Spleen (tissue), 11 donors: Measurements from ENCODE around the gene SMARCAL1. TPM values are rescaled to one million over a fixed set of nuclear protein-coding genes. Genes with fewer than 3 reads are reported as not detected.

Experiments
- DNase-seq: peaks from one replicate; pipeline ENCODE4 v3.0.0-alpha.2; 2020
- H3K27ac ChIP-seq, 8 donors: fragments of 200-600 bp; sonication (generic) in 7 of 8; 1 replicate in 4 of 8; 2 replicates in 4 of 8; pipeline versions ENCODE4 v1.5.0 to v1.8.0; 2016 to 2021; ENCODE audit warnings: inconsistent platforms in 4 of 8, mild to moderate bottlenecking in 4 of 8, moderate library complexity in 1 of 8
- H3K27me3 ChIP-seq, 7 donors: fragments of 200-600 bp; sonication (generic) in 6 of 7; replicated peaks in 1 of 7; 1 replicate in 4 of 7; 2 replicates in 3 of 7; pipeline versions ENCODE4 v1.5.0 to v1.8.0; 2016 to 2021; ENCODE audit warnings: inconsistent platforms in 3 of 7, mild to moderate bottlenecking in 1 of 7
- H3K36me3 ChIP-seq, 6 donors: fragments of 200-600 bp; sonication (generic) in 5 of 6; 1 replicate in 4 of 6; 2 replicates in 2 of 6; pipeline versions ENCODE4 v1.5.0 to v1.8.0; 2016 to 2021; ENCODE audit warnings: inconsistent platforms in 2 of 6
- H3K4me1 ChIP-seq, 6 donors: fragments of 200-600 bp; sonication (generic) in 5 of 6; 1 replicate in 3 of 6; 2 replicates in 3 of 6; pipeline versions ENCODE4 v1.5.0 to v1.8.0; 2016 to 2021; ENCODE audit warnings: inconsistent platforms in 3 of 6
- H3K4me3 ChIP-seq, 8 donors: fragments of 200-600 bp; sonication (generic) in 7 of 8; 1 replicate in 4 of 8; 2 replicates in 4 of 8; pipeline versions ENCODE4 v1.5.0 to v1.8.0; 2016 to 2021; ENCODE audit warnings: inconsistent platforms in 4 of 8, mild to moderate bottlenecking in 4 of 8, moderate library complexity in 2 of 8
- H3K9me3 ChIP-seq, 8 donors: fragments of 200-600 bp; sonication (generic) in 7 of 8; 1 replicate in 4 of 8; 2 replicates in 4 of 8; pipeline versions ENCODE4 v1.5.0 to v1.8.0; 2016 to 2021; ENCODE audit warnings: inconsistent platforms in 4 of 8
- CTCF ChIP-seq, 11 experiments: fragments of 200-600 bp in 7 of 11; fragments of 450-650 bp in 4 of 11; sonication (generic) in 4 of 11; IDR thresholded peaks in 8 of 11; conservative IDR thresholded peaks in 3 of 11; 1 replicate in 7 of 11; 2 replicates in 4 of 11; pipeline versions ENCODE4 v1.4.0 to v1.8.0; 2016 to 2021; ENCODE audit warnings: antibody characterized with exemption in 11 of 11, inconsistent platforms in 4 of 11, mild to moderate bottlenecking in 1 of 11
- POLR2A ChIP-seq, 3 donors: fragments of 450-650 bp; IDR thresholded peaks; one replicate each; pipeline ENCODE4 v1.5.1; 2017; ENCODE audit warnings: antibody characterized with exemption in 3 of 3, mild to moderate bottlenecking in 1 of 3
- POLR2AphosphoS5 ChIP-seq, 3 donors: sonication (generic); formaldehyde crosslinking; IDR thresholded peaks; one replicate each; pipeline ENCODE4 v1.5.1; 2017; ENCODE audit warnings: antibody characterized with exemption in 3 of 3
- WGBS, 5 donors: extraction: QIAGEN DNeasy Blood & Tissue Kit in 3 of 5; methylation state at CpG; one replicate each; pipeline versions ENCODE4 v1.1.5 to v1.1.7; 2013 to 2018; 5-methylcytosine and 5-hydroxymethylcytosine counted together
- intact Hi-C: fragments of 100-400 bp; cut with DNase I; formaldehyde crosslinking; loops from one replicate; pipeline ENCODE4 v1.15.0; 2023; ENCODE audit warnings: low total_unique reads
- polyA plus RNA-seq, 3 donors: library from polyadenylated mRNA; stranded (reverse); fragments of 200-250 nt; gene quantifications; one replicate each; pipeline ENCODE4 v1.2.1, GENCODE V29; 2013
- total RNA-seq, 7 donors: library from RNA; depleted of rRNA in 3 of 7; stranded (reverse); fragments of >200 nt in 3 of 7; fragmentation: NEBNext Ultra II Directional in 4 of 7; extraction: Animal tissue kit (Norgen Biotek cat#: 25700) in 4 of 7; gene quantifications; one replicate each; pipeline versions ENCODE4 v1.1.0 to v1.2.1, GENCODE V29; 2016 to 2021
- donor health status: healthy with polysubstance abuse.
- donor health status: DM: no; HTN: no; CAD: no; lungs with moderate emphysema.
- donor health status: DM: no; HTN: no; CAD: no.
- donor health status: Bipolar disorder and iron deficiency.
- donor health status: healthy.
- donor health status: DM: no; HTN: no; CAD: no.
- donor health status: DM: yes; HTN: yes; CAD: no.

Gene SMARCAL1
- total and polyA plus RNA-seq, 10 donors: 7.3 to 34.9 (median 24.6) TPM

GRCh38 chr2:216522892-216523502 lies 110.7 kb downstream of the SMARCAL1 start:
- 93 to 97% (median 97%) methylated on average over 1 of the region's 1 CpG for WGBS, 5 donors

GRCh38 chr2:216525972-216526371 lies 113.7 kb downstream of the SMARCAL1 start:
- H3K36me3 ChIP-seq: no peaks in the 10 kb centered on the region
- H3K4me3 ChIP-seq: no peak overlapping the region
- TF ChIP-seq POLR2A (IDR thresholded peaks at IDR 0.05) (no peak), POLR2AphosphoS5 (IDR thresholded peaks at IDR 0.05) (no peak), CTCF (IDR thresholded peaks at IDR 0.05 in 8 of 11, conservative IDR thresholded peaks at IDR 0.05 in 3 of 11) (no peak)
- H3K27me3 ChIP-seq: no peaks in the 10 kb centered on the region
- no peak overlapping the region for H3K27ac ChIP-seq
- WGBS, 5 donors: 71 to 90% (median 80%) methylated on average over 4 of the region's 4 CpGs
- intact Hi-C loops: no loop called here
- H3K9me3 ChIP-seq: peaks cover 0 to 10% (median 0%) of the 10 kb centered on the region in 8 donors
- H3K4me1 ChIP-seq: no peaks in the 10 kb centered on the region
- DNase-seq: no peak

More at GRCh38 chr2:216522892-216523502, 110.7 kb downstream of the SMARCAL1 start:
- TF ChIP-seq POLR2AphosphoS5 (IDR thresholded peaks at IDR 0.05) (no peak), CTCF (IDR thresholded peaks at IDR 0.05 in 8 of 11, conservative IDR thresholded peaks at IDR 0.05 in 3 of 11) (no peak), POLR2A (IDR thresholded peaks at IDR 0.05) (no peak)
- Histone ChIP-seq H3K9me3 (peaks cover 0 to 10% (median 0%) of the 10 kb centered on the region in 8 donors), H3K4me1 (peaks cover 0 to 11% (median 7%) of the 10 kb centered on the region in 6 donors), H3K36me3 (no peaks in the 10 kb centered on the region), H3K4me3 (no peak overlapping the region), H3K27me3 (no peaks in the 10 kb centered on the region), H3K27ac (no peak overlapping the region)
- no peak for DNase-seq
- intact Hi-C loops: no loop called here

GRCh38 chr2:216526939-216527338 lies 114.7 kb downstream of the SMARCAL1 start:
- Histone ChIP-seq H3K27ac (no peak overlapping the region), H3K4me1 (no peaks in the 10 kb centered on the region), H3K36me3 (no peaks in the 10 kb centered on the region), H3K4me3 (no peak overlapping the region), H3K27me3 (no peaks in the 10 kb centered on the region), H3K9me3 (peaks cover 0 to 10% (median 0%) of the 10 kb centered on the region in 8 donors)
- TF ChIP-seq POLR2A (IDR thresholded peaks at IDR 0.05): no peak
- TF ChIP-seq CTCF (IDR thresholded peaks at IDR 0.05 in 8 of 11, conservative IDR thresholded peaks at IDR 0.05 in 3 of 11): no peak
- no peak for TF ChIP-seq POLR2AphosphoS5 (IDR thresholded peaks at IDR 0.05)
- intact Hi-C loops: no loop called here
- DNase-seq: no peak
- WGBS, 5 donors: 84 to 93% (median 91%) methylated on average over 1 of the region's 1 CpG

- Histone ChIP-seq H3K36me3 (no peaks in the 10 kb centered on the region), H3K27ac (no peak overlapping the region), H3K4me3 (no peak overlapping the region), H3K27me3 (no peaks in the 10 kb centered on the region), H3K4me1 (no peaks in the 10 kb centered on the region), H3K9me3 (peaks cover 0 to 10% (median 0%) of the 10 kb centered on the region in 8 donors)
- intact Hi-C loops: no loop called here
- TF ChIP-seq POLR2A (IDR thresholded peaks at IDR 0.05): no peak
- no peak for TF ChIP-seq CTCF (IDR thresholded peaks at IDR 0.05 in 8 of 11, conservative IDR thresholded peaks at IDR 0.05 in 3 of 11)
- no peak for DNase-seq
- WGBS, 5 donors: 75 to 93% (median 78%) methylated on average over 1 of the region's 1 CpG
Measured at GRCh38 chr2:216527600-216527999, 115.3 kb downstream of the SMARCAL1 start.
